ENCODE data around the gene SPATA31D3.

GRCh38 chr9:81953096-81953495 is 9.8 kb downstream of the SPATA31D3 start:
- no peak for TF ChIP-seq CTCF (IDR thresholded peaks at IDR 0.05)
- TF ChIP-seq POLR2A (IDR thresholded peaks at IDR 0.05) = no peak

All from esophagus squamous epithelium (tissue), 4 donors.